Peyer's patch (tissue), 4 donors: ENCODE results near the gene EXD3. TPM values are rescaled to one million over a fixed set of nuclear protein-coding genes. Genes with fewer than 3 reads are reported as not detected.

Experiments used
- DNase-seq, 3 donors: peaks; one replicate each; pipeline ENCODE4 v3.0.0-alpha.2; 2017 to 2019
- H3K27ac ChIP-seq, 4 donors: fragments of 200-600 bp; sonication (generic); one replicate each; pipeline ENCODE4 v1.5.1; 2016 to 2019
- H3K27me3 ChIP-seq, 2 donors: fragments of 200-600 bp; sonication (generic); one replicate each; pipeline ENCODE4 v1.5.1; 2019
- H3K36me3 ChIP-seq, 3 donors: fragments of 200-600 bp; sonication (generic); one replicate each; pipeline ENCODE4 v1.5.1; 2016 to 2019
- H3K4me1 ChIP-seq, 4 donors: fragments of 200-600 bp; sonication (generic); one replicate each; pipeline ENCODE4 v1.5.1; 2016 to 2019
- H3K4me3 ChIP-seq, 4 donors: fragments of 200-600 bp; sonication (generic); 1 replicate in 3 of 4; 2 replicates in 1 of 4; pipeline ENCODE4 v1.5.1; 2016 to 2019; ENCODE audit warnings: mild to moderate bottlenecking in 1 of 4
- H3K9me3 ChIP-seq, 4 donors: fragments of 200-600 bp; sonication (generic); one replicate each; pipeline ENCODE4 v1.5.1; 2016 to 2019; ENCODE audit warnings: mild to moderate bottlenecking in 1 of 4
- POLR2A ChIP-seq, 2 donors: fragments of 450-650 bp; IDR thresholded peaks; one replicate each; pipeline ENCODE4 v1.5.1; 2017; ENCODE audit warnings: antibody characterized with exemption in 2 of 2, mild to moderate bottlenecking in 2 of 2, moderate library complexity in 2 of 2
- total RNA-seq, 4 donors: library from RNA; depleted of rRNA; stranded (reverse); fragments of >200 nt; gene quantifications; one replicate each; pipeline ENCODE4 v1.1.0, GENCODE V29; 2016
- TF ChIP-seq, protein P1 (sequence below), 6 experiments: fragments of 450-650 bp in 4 of 6; fragments of 200-600 bp in 2 of 6; sonication (generic) in 1 of 6; IDR thresholded peaks; one replicate each; pipeline ENCODE4 v1.5.1; 2017 to 2019; ENCODE audit warnings: antibody characterized with exemption in 6 of 6, mild to moderate bottlenecking in 3 of 6, moderate library complexity in 1 of 6

EXD3 gene
- total RNA-seq, 4 donors from 2014 or later, result 38.7 to 82.4 (median 61.6) TPM

DNA sequence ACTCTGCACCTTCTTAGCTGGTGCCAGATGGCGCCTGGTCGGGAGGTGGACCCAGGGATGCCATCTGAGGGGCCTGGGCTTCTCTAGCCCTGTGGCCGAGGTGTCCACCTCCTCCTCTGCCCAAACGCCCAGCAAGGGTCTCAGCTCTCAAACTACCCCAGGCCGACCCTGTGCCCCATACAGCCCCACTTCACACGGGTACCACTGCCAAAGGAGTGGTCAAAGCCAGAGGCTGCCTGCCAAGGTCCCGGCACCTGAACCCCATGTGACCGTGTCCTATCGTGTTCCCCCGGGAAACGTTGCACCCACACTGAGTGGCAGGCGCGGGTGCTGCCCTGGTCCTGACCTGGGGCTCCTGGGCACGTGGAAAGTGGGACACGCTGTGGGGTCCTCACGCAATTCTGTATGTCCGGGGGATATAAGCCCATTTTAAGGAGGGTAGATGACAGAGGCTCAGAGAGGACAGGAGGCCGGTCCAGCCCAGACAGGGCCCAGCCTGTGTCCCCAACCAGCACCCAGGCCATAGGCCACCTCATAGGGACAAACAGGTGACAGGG is 16.3 kb upstream of the EXD3 start:
- Histone ChIP-seq H3K27ac (no peak overlapping the region), H3K4me3 (peak overlapping the region in 2 of 4 donors; percentile 18 to 21), H3K9me3 (no peaks in the 10 kb centered on the region), H3K4me1 (peaks cover 6 to 36% (median 6%) of the 10 kb centered on the region in 4 donors), H3K36me3 (no peaks in the 10 kb centered on the region), H3K27me3 (peaks cover 0 to 4% of the 10 kb centered on the region in 2 donors)
- DNase-seq, result no peak
- TF ChIP-seq, protein P1, sequence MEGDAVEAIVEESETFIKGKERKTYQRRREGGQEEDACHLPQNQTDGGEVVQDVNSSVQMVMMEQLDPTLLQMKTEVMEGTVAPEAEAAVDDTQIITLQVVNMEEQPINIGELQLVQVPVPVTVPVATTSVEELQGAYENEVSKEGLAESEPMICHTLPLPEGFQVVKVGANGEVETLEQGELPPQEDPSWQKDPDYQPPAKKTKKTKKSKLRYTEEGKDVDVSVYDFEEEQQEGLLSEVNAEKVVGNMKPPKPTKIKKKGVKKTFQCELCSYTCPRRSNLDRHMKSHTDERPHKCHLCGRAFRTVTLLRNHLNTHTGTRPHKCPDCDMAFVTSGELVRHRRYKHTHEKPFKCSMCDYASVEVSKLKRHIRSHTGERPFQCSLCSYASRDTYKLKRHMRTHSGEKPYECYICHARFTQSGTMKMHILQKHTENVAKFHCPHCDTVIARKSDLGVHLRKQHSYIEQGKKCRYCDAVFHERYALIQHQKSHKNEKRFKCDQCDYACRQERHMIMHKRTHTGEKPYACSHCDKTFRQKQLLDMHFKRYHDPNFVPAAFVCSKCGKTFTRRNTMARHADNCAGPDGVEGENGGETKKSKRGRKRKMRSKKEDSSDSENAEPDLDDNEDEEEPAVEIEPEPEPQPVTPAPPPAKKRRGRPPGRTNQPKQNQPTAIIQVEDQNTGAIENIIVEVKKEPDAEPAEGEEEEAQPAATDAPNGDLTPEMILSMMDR (IDR thresholded peaks at IDR 0.05), result no peak
- TF ChIP-seq POLR2A (IDR thresholded peaks at IDR 0.05), result no peak

DNA sequence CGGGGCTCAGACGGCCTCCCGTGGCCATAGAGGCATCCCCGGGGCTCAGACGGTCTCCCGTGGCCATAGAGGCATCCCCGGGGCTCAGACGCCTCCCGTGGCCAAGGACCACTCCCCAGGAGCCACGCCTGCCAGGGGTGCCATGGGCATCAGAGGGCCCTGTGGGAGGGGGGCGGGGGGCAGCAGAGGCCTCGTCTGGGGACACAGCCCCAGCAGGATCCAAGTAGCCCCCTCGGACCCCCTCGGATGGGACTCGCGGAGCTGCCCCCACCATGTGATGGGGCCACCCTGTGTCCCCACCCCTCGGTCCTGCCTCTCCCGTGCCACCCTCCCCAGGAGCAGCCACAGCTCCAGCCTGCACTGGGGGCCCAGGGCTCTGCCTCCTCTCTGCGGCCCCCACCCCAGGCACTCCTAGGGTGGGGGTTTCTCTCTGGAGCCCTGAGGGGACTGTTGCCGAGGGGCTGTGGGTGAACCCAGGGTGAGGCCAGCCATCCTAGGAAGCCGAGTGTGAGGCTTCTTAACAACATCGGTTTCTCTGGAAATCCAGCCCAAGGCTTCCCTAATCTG is 15.7 kb upstream of the EXD3 start:
- Histone ChIP-seq H3K4me3 (peak overlapping the region in 2 of 4 donors; percentile 0 to 25), H3K36me3 (no peaks in the 10 kb centered on the region), H3K27ac (no peak overlapping the region), H3K9me3 (no peaks in the 10 kb centered on the region), H3K4me1 (peaks cover 6 to 36% (median 6%) of the 10 kb centered on the region in 4 donors), H3K27me3 (peaks cover 0 to 4% of the 10 kb centered on the region in 2 donors)
- DNase-seq, result no peak
- TF ChIP-seq, protein P1 (IDR thresholded peaks at IDR 0.05), result no peak
- TF ChIP-seq POLR2A (IDR thresholded peaks at IDR 0.05), result no peak

DNA sequence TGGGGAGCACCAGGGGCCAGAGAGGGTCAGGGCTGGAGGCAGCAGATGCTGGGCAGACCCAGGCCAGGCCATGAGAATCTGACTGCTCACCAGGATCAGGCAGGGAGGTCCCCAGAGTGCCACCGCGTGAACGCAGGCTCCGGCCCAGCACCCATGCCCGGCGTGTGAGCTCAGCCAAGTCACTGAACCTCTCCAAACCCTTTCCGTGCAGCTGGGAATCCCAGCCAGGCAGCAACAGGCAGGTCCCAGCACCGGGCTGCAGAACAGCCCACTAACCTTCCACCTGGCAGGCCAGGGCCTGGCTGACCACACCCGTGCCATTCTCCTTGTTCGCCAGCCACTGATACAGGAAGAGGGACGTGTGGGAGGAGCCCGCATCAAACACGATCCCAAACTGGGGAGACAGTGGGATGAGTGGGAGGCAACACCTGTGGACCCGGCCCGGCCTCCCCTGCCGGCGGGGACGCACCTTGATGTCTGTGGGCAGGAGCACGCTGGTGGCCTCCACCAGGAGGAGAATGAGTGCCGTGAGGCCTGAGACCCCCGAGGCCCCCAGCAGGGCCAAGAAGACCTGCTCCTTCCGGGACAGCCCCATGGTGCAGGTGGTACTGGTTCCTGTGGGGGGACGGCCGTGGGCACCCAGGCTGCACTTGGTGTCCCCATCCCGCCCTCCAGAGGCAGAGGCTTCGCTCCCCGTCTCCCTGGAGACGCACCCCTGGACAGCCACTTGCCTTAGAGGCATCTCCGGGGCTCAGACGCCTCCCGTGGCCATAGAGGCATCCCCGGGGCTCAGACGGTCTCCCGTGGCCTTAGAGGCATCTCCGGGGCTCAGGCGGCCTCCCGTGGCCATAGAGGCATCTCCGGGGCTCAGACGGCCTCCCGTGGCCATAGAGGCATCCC is 15.0 kb upstream of the EXD3 start:
- no peak for DNase-seq
- H3K27ac ChIP-seq, result peak overlapping the region in 2 of 4 donors; percentile 24 to 76
- TF ChIP-seq POLR2A (IDR thresholded peaks at IDR 0.05), result no peak
- TF ChIP-seq, protein P1 (IDR thresholded peaks at IDR 0.05), result no peak
- H3K4me1 ChIP-seq, result peaks cover 6 to 36% (median 6%) of the 10 kb centered on the region in 4 donors
- H3K36me3 ChIP-seq, result no peaks in the 10 kb centered on the region
- peak overlapping the region in 2 of 4 donors; percentile 17 to 25 for H3K4me3 ChIP-seq
- no peaks in the 10 kb centered on the region for H3K9me3 ChIP-seq
- H3K27me3 ChIP-seq, result peaks cover 0 to 4% of the 10 kb centered on the region in 2 donors

DNA sequence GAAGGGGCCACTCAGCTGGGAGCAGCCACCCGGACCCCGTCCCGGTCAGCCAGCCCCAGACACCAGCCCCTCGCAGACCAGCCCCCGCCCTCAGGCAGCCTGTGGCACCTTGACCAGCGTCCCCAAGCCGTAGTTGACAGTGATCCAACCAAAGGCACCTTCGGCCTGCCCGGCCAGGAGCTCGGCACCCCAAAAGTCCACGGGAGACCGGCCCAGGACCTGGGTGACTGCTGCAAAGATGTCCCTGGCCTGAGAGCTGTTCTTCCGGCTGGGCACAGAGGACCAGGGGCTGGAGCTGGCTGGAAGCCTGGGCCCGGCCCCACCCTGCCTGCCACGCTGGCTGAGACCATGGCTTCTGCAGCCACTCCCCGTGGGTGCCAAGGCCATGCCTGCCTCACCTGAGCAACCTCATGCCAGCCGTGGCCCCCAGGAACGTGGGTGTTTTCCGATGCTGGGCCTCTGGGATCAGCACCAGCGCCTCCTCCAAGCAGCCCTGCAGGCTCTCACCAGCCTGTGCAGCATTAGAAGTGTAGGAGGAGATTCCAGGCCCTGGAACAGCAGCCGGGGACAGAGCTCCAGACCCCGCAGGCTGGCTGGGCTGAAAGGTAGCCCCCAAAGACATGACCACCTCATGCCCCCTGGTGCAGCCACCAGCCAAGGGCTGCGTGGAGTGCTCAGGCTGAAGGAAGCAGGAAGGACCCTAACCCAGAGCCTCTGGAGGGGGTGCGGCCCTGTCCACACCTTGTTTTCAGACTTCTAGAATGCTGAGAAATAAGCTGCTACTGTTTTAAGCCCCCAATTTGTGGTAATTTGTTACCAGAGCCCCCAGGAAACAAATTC is 14.0 kb upstream of the EXD3 start:
- Histone ChIP-seq H3K36me3 (no peaks in the 10 kb centered on the region), H3K4me3 (peak overlapping the region in 2 of 4 donors; percentile 25 to 49), H3K27me3 (peaks cover 0 to 4% of the 10 kb centered on the region in 2 donors), H3K4me1 (peaks cover 6 to 36% (median 6%) of the 10 kb centered on the region in 4 donors), H3K27ac (peak overlapping the region in 2 of 4 donors; percentile 24 to 76), H3K9me3 (no peaks in the 10 kb centered on the region)
- no peak for DNase-seq
- TF ChIP-seq POLR2A (IDR thresholded peaks at IDR 0.05), result no peak
- TF ChIP-seq, protein P1 (IDR thresholded peaks at IDR 0.05), result no peak
